KOPT-K1 (cell line): Measurements from ENCODE around the gene ZNF76.
"Not testable (repeated sequence)": the region's sequence is repeated elsewhere in the genome, so short reads cannot be mapped to it uniquely, and the experiment has no call there.

ENCODE experiments used
- H3K27ac ChIP-seq: fragments of 200-600 bp; sonication (generic); 2 replicates; pipeline ENCODE4 v1.5.1; 2016; ENCODE audit warnings: antibody characterized with exemption, mild to moderate bottlenecking, low read depth, low read length; ENCODE audit not compliant: poor library complexity, severe bottlenecking
- H3K36me3 ChIP-seq: fragments of 200-600 bp; sonication (generic); 2 replicates; pipeline ENCODE4 v1.5.1; 2017; ENCODE audit warnings: antibody characterized with exemption, mild to moderate bottlenecking, low read length, moderate library complexity; ENCODE audit not compliant: insufficient read depth
- H3K9me3 ChIP-seq: fragments of 200-600 bp; sonication (generic); 2 replicates; pipeline ENCODE4 v1.5.1; 2017; ENCODE audit warnings: antibody characterized with exemption, low read length, mild to moderate bottlenecking; ENCODE audit not compliant: insufficient read depth, poor library complexity, severe bottlenecking

Gene ZNF76

DNA sequence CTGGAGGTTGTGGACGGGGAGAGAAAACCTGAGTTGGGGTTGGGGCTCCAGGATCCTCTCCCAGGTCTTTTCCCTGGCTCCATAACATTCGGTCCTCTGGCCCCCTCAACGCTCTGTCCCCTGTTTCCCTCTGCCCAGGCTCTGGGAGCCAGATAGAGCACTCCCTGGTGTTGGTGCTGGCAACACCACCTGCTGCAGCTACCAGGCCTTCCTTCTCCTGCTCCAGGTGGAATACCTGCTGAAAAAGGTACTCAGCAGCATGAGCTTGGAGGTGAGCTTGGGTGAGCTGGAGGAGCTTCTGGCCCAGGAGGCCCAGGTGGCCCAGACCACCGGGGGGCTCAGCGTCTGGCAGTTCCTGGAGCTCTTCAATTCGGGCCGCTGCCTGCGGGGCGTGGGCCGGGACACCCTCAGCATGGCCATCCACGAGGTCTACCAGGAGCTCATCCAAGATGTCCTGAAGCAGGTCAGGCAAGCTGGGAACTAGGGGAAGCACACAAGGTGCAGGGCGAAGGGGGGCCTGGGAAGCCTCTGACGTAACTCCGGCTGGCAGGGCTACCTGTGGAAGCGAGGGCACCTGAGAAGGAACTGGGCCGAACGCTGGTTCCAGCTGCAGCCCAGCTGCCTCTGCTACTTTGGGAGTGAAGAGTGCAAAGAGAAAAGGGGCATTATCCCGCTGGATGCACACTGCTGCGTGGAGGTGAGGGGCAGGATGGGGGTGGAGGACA is 52.7 kb downstream of the ZNF76 start:
- H3K27ac ChIP-seq: peak overlapping the region; percentile 88
- no peaks in the 10 kb centered on the region for H3K9me3 ChIP-seq
- peaks cover 88% of the 10 kb centered on the region for H3K36me3 ChIP-seq

- Histone ChIP-seq H3K27ac (peak overlapping the region; percentile 88), H3K36me3 (peaks cover 88% of the 10 kb centered on the region), H3K9me3 (no peaks in the 10 kb centered on the region)
These were observed 53.3 kb downstream of the ZNF76 start for GRCh38 chr6:35312807-35313206.

- H3K9me3 ChIP-seq: no peaks in the 10 kb centered on the region
- no peak overlapping the region for H3K27ac ChIP-seq
- peaks cover 100% of the 10 kb centered on the region for H3K36me3 ChIP-seq
These were observed 58.1 kb downstream of the ZNF76 start for GRCh38 chr6:35317483-35318195.

GRCh38 chr6:35318196-35319171 is 58.9 kb downstream of the ZNF76 start:
- Histone ChIP-seq H3K9me3 (no peaks in the 10 kb centered on the region), H3K27ac (no peak overlapping the region), H3K36me3 (peaks cover 100% of the 10 kb centered on the region)

- no peaks in the 10 kb centered on the region for H3K9me3 ChIP-seq
- peaks cover 97% of the 10 kb centered on the region for H3K36me3 ChIP-seq
- H3K27ac ChIP-seq: no peak overlapping the region
These were observed 60.0 kb downstream of the ZNF76 start for GRCh38 chr6:35319346-35320030.

DNA sequence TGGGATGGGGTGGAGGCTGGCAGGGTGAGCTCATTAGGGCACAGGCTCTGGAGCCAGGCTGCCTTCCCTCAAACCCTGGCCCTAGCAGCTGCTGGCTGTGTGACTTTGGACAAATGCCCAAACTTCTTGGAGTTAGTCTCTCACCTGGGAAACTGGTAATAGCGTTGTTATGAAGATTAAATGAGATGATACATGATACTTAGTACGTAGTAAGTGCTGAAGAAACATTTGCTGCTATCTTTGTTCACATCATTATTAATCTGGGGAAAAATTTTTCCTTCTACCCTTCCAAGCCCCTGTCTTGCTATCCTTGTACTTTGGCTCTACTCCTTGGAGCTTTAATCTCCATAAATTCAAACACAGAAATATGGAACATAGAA is 60.5 kb downstream of the ZNF76 start:
- H3K36me3 ChIP-seq: peaks cover 97% of the 10 kb centered on the region
- H3K9me3 ChIP-seq: no peaks in the 10 kb centered on the region
- H3K27ac ChIP-seq: no peak overlapping the region

- Histone ChIP-seq H3K9me3 (no peaks in the 10 kb centered on the region), H3K27ac (no peak overlapping the region), H3K36me3 (peaks cover 87% of the 10 kb centered on the region)
These were observed 61.6 kb downstream of the ZNF76 start for GRCh38 chr6:35321091-35321490.

GRCh38 chr6:35327349-35328027 is 68.0 kb downstream of the ZNF76 start:
- peaks cover 30% of the 10 kb centered on the region for H3K36me3 ChIP-seq
- H3K27ac ChIP-seq: peak overlapping the region; percentile 26

DNA sequence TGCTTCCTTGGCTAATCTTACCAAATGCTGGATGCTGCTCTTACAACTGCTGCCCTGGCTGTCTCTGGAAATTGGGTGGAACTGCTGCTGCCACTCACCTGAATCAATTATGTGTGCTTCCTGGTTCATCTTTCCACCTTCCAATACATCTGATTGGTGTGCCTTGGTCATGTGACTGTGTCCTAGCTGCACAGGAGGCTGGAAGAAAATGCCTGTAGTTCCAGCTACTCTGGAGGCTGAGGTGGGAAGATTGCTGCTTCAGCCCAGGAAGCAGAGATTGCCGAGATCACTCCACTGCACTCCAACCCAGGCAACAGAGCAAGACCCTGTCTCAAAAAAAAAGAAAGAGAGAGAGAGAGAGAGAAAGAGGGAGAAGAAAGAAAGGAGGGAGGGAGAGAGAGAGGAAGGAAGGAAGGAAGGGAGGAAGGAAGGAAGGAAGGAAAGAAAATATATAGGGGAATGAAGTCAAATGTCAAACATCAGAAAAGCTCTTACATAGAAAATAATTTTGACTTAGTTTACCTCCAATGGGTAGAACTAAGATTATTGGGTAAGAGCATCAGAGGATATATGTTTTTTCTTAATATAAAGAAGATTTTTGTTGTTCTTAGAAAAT is 68.7 kb downstream of the ZNF76 start:
- Histone ChIP-seq H3K9me3 (no peaks in the 10 kb centered on the region), H3K36me3 (peaks cover 22% of the 10 kb centered on the region), H3K27ac (no peak overlapping the region)

More at GRCh38 chr6:35327349-35328027, 68.0 kb downstream of the ZNF76 start:
- no peaks in the 10 kb centered on the region for H3K9me3 ChIP-seq

- H3K27ac ChIP-seq, H3K9me3 ChIP-seq: not testable (repeated sequence)
- H3K36me3 ChIP-seq: peaks cover 16% of the 10 kb centered on the region
These were observed 69.4 kb downstream of the ZNF76 start for GRCh38 chr6:35328965-35329364.

DNA sequence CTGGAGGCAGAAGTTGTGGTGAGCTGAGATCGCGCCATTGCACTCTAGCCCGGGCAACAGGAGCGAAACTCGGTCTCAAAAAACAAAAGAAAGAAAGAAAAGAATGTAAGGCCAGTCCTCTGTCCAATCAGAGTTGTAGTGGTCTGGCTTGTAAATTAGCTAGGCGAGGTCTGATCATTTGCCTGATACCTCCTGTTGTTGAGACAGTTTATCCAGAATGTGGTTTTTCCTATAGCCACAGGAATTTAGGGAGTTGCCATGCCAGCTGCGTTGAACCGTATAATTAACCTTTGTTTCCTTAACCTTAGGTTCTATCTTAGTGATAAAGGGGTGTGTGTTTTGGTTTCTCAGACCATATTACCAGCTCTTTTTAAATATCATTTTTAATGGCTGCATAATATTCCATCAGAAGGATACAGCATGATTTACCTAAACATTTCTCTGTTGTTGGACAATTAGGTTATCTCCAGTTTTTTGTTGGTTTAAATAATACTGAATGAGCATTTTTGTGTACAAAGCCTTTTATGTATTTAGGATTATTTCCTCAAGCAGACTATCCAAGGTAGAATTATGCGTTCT is 71.1 kb downstream of the ZNF76 start:
- no peak overlapping the region for H3K27ac ChIP-seq
- peaks cover 6% of the 10 kb centered on the region; the same call in 1 of the 2 replicates for H3K36me3 ChIP-seq
- H3K9me3 ChIP-seq: no peaks in the 10 kb centered on the region

GRCh38 chr6:35332074-35332887 is 72.7 kb downstream of the ZNF76 start:
- H3K36me3 ChIP-seq, H3K27ac ChIP-seq: not testable (repeated sequence)

DNA sequence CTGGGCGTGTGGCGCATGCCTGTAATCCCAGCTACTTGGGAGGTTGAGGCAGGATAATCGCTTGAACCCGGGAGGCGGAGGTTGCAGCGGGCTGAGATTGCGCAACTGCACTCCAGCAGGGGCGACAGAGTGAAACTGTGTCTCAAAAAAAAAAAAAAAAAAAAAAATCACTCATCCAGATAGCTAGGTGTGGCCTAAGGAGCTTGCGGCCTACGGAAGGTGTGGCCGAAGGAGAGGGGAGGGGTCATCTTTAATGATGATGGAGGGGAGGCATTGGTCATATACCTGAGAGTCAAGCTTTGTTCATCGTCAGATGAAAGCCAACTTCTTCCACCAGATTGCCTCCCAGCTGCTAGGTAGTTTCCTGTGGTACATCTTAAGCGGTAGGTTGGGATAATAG is 82.0 kb downstream of the ZNF76 start:
- H3K36me3 ChIP-seq: no peaks in the 10 kb centered on the region
- no peaks in the 10 kb centered on the region for H3K9me3 ChIP-seq
- H3K27ac ChIP-seq: no peak overlapping the region

More at GRCh38 chr6:35332074-35332887, 72.7 kb downstream of the ZNF76 start:
- not testable (repeated sequence) for H3K9me3 ChIP-seq
